RWPE1 (cell line): Measurements from ENCODE around the gene FCGBP.

Source experiments
- CTCF ChIA-PET: fragments of 350-600 bp; sonication (Branson Sonifier 250); formaldehyde crosslinking; extraction: SDS; loops from one replicate; lab custom pipeline; 2021; lab: Yijun Ruan, JAX
- POLR2A ChIA-PET: fragments of 400-600 bp; formaldehyde crosslinking; extraction: SDS; loops from one replicate; lab custom pipeline; 2020; ENCODE audit warnings: antibody characterized with exemption; ENCODE audit not compliant: low non-redundant PET; lab: Yijun Ruan, JAX
- DNase-seq: peaks from one replicate; pipeline ENCODE4 v3.0.0; 2012; ENCODE audit warnings: low spot score
- H3K27ac ChIP-seq: fragments of 450-650 bp; 2 replicates; pipeline ENCODE4 v1.5.1; 2017
- CTCF ChIP-seq: fragments of 450-650 bp; conservative IDR thresholded peaks from 2 replicates; pipeline ENCODE4 v1.5.1; 2017; ENCODE audit warnings: low read depth, mild to moderate bottlenecking

The FCGBP gene

GRCh38 chr19:39924952-39925351 lies 9.5 kb downstream of the FCGBP start:
- CTCF ChIA-PET, result interaction anchor here (0.7 kb wide), 1 partner anchor 165 kb away, joined by 3 read pairs; no protein-coding TSS in a partner anchor
- no peak for DNase-seq
- H3K27ac ChIP-seq, result no peak overlapping the region
- no peak for TF ChIP-seq CTCF
- POLR2A ChIA-PET, result no interaction called here

- H3K27ac ChIP-seq, result no peak overlapping the region
- ChIA-PET CTCF (interaction anchor here (0.5 to 0.7 kb wide), 2 partner anchors 166 to 486 kb away, joined by 3 read pairs; no protein-coding TSS in a partner anchor), POLR2A (no interaction called here)
- TF ChIP-seq CTCF, result no peak
- DNase-seq, result no peak
Observed at GRCh38 chr19:39924389-39924788, 10.0 kb downstream of the FCGBP start.

GRCh38 chr19:39923862-39924261 lies 10.6 kb downstream of the FCGBP start:
- ChIA-PET POLR2A (no interaction called here), CTCF (no interaction called here)
- TF ChIP-seq CTCF, result no peak

GRCh38 chr19:39919976-39920375 lies 14.5 kb downstream of the FCGBP start:
- ChIA-PET POLR2A (interaction anchor here (0.6 kb wide), 1 partner anchor 22 kb away, joined by 7 read pairs; no protein-coding TSS in a partner anchor), CTCF (interaction anchor here (0.6 kb wide), 1 partner anchor 874 kb away, joined by 3 read pairs; no protein-coding TSS in a partner anchor)
- H3K27ac ChIP-seq, result no peak overlapping the region
- no peak for TF ChIP-seq CTCF
- DNase-seq, result no peak

More at GRCh38 chr19:39923862-39924261, 10.6 kb downstream of the FCGBP start:
- DNase-seq, result no peak
- H3K27ac ChIP-seq, result no peak overlapping the region

- ChIA-PET CTCF (no interaction called here), POLR2A (no interaction called here)
- no peak for TF ChIP-seq CTCF
- DNase-seq, result no peak
- no peak overlapping the region for H3K27ac ChIP-seq
Observed at GRCh38 chr19:39918183-39918651, 16.2 kb downstream of the FCGBP start.

GRCh38 chr19:39917561-39918182 lies 16.8 kb downstream of the FCGBP start:
- ChIA-PET POLR2A (no interaction called here), CTCF (no interaction called here)
- DNase-seq, result no peak
- TF ChIP-seq CTCF, result no peak
- H3K27ac ChIP-seq, result no peak overlapping the region
